ENCODE results near the gene CHRNB2. TPM values are rescaled to one million over a fixed set of nuclear protein-coding genes. Genes with fewer than 3 reads are reported as not detected.

The CHRNB2 gene
- total and polyA plus RNA-seq, 9 of the 15 experiments (the other 6 are each of a cell fraction or from before 2014, with no cell fraction given): 0.01 TPM; not detected in 8

DNA sequence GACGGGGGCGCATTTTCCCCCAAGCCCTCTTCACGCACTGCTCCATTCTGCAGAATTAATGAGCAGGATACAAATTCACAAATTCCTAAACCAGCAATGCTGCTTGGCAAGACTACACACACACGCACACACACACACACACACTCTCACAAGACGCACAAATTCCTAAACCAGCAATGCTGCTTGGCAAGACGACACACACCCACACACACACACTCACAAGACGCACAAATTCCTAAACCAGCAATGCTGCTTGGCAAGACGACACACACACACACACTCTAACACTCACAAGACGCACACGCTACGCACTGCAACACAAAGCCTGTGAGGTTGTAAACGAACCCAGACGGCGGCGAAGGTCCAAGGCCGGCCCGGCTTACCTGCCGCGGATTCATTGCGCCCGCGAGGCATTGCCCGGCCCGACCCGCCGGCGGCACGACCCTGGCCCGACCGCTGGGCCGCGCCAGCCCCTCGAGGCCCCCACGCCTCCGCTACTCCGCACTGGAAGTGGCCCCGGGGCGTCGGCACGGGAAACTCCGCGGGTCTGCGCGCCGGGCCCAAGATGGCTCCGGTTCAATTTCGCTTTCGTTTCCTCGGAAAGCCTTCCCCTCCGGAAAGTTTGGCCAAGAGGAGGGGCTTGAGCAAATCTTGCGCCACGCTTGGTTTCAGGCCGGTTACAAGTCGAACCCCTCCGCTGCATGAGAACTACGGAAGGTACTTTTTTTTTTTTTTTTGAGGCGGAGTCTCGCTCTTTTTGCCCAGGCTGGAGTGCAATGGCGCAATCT lies 40.2 kb downstream of the CHRNB2 start, which contains the start of gene ADAR (continued):
- TF ChIP-seq FOS (IDR thresholded peaks at IDR 0.05; ENCODE audit: extremely low read depth, insufficient read length): no peak
- TF ChIP-seq XRCC4 (IDR thresholded peaks at IDR 0.05; ENCODE audit: extremely low read depth, insufficient read depth, insufficient read length): no peak
- TF ChIP-seq, protein P1, sequence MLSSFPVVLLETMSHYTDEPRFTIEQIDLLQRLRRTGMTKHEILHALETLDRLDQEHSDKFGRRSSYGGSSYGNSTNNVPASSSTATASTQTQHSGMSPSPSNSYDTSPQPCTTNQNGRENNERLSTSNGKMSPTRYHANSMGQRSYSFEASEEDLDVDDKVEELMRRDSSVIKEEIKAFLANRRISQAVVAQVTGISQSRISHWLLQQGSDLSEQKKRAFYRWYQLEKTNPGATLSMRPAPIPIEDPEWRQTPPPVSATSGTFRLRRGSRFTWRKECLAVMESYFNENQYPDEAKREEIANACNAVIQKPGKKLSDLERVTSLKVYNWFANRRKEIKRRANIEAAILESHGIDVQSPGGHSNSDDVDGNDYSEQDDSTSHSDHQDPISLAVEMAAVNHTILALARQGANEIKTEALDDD (IDR thresholded peaks at IDR 0.05): no peak
- TF ChIP-seq BRF1 (IDR thresholded peaks at IDR 0.05; ENCODE audit: borderline replicate concordance, extremely low read depth, insufficient read length): no peak
- no peak for TF ChIP-seq RAD21 (CRISPR knock-in tag; conservative IDR thresholded peaks at IDR 0.05 in 1 of 2, IDR thresholded peaks at IDR 0.05 in 1 of 2)
- TF ChIP-seq TEAD2 (tag; IDR thresholded peaks at IDR 0.05): no peak
- TF ChIP-seq NR2C1 (IDR thresholded peaks at IDR 0.05): no peak
- no peak for TF ChIP-seq NR2C1 (tag; IDR thresholded peaks at IDR 0.05)
- no peak; the same call in 1 of the 2 replicates for TF ChIP-seq SIN3B (IDR thresholded peaks at IDR 0.05; ENCODE audit: low read depth)
- no peak for TF ChIP-seq LEF1 (IDR thresholded peaks at IDR 0.05)
- no peak for TF ChIP-seq GTF2F1 (IDR thresholded peaks at IDR 0.05; ENCODE audit: low read depth, low read length)
- TF ChIP-seq SP2 (IDR thresholded peaks at IDR 0.05; ENCODE audit: extremely low read depth, low read depth, low read length, poor library complexity, severe bottlenecking): no peak
- TF ChIP-seq, protein P2, sequence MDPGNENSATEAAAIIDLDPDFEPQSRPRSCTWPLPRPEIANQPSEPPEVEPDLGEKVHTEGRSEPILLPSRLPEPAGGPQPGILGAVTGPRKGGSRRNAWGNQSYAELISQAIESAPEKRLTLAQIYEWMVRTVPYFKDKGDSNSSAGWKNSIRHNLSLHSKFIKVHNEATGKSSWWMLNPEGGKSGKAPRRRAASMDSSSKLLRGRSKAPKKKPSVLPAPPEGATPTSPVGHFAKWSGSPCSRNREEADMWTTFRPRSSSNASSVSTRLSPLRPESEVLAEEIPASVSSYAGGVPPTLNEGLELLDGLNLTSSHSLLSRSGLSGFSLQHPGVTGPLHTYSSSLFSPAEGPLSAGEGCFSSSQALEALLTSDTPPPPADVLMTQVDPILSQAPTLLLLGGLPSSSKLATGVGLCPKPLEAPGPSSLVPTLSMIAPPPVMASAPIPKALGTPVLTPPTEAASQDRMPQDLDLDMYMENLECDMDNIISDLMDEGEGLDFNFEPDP (CRISPR knock-in tag; IDR thresholded peaks at IDR 0.05): no peak
- 0 out of 2 replicates have a peak, but pooled peaks have one; percentile 24 for TF ChIP-seq EP300 (IDR thresholded peaks at IDR 0.05; ENCODE audit: low read length)
- TF ChIP-seq, protein P3, sequence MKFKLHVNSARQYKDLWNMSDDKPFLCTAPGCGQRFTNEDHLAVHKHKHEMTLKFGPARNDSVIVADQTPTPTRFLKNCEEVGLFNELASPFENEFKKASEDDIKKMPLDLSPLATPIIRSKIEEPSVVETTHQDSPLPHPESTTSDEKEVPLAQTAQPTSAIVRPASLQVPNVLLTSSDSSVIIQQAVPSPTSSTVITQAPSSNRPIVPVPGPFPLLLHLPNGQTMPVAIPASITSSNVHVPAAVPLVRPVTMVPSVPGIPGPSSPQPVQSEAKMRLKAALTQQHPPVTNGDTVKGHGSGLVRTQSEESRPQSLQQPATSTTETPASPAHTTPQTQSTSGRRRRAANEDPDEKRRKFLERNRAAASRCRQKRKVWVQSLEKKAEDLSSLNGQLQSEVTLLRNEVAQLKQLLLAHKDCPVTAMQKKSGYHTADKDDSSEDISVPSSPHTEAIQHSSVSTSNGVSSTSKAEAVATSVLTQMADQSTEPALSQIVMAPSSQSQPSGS (CRISPR knock-in tag; IDR thresholded peaks at IDR 0.05): no peak
- TF ChIP-seq, protein P4, sequence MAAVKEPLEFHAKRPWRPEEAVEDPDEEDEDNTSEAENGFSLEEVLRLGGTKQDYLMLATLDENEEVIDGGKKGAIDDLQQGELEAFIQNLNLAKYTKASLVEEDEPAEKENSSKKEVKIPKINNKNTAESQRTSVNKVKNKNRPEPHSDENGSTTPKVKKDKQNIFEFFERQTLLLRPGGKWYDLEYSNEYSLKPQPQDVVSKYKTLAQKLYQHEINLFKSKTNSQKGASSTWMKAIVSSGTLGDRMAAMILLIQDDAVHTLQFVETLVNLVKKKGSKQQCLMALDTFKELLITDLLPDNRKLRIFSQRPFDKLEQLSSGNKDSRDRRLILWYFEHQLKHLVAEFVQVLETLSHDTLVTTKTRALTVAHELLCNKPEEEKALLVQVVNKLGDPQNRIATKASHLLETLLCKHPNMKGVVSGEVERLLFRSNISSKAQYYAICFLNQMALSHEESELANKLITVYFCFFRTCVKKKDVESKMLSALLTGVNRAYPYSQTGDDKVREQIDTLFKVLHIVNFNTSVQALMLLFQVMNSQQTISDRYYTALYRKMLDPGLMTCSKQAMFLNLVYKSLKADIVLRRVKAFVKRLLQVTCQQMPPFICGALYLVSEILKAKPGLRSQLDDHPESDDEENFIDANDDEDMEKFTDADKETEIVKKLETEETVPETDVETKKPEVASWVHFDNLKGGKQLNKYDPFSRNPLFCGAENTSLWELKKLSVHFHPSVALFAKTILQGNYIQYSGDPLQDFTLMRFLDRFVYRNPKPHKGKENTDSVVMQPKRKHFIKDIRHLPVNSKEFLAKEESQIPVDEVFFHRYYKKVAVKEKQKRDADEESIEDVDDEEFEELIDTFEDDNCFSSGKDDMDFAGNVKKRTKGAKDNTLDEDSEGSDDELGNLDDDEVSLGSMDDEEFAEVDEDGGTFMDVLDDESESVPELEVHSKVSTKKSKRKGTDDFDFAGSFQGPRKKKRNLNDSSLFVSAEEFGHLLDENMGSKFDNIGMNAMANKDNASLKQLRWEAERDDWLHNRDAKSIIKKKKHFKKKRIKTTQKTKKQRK (IDR thresholded peaks at IDR 0.05; ENCODE audit: borderline replicate concordance, low read depth, low read length): no peak
- no peak for TF ChIP-seq ELF2 (CRISPR knock-in tag; IDR thresholded peaks at IDR 0.05)
- TF ChIP-seq BDP1 (IDR thresholded peaks at IDR 0.05; ENCODE audit: insufficient read depth, insufficient read length): no peak
- TF ChIP-seq, protein P5, sequence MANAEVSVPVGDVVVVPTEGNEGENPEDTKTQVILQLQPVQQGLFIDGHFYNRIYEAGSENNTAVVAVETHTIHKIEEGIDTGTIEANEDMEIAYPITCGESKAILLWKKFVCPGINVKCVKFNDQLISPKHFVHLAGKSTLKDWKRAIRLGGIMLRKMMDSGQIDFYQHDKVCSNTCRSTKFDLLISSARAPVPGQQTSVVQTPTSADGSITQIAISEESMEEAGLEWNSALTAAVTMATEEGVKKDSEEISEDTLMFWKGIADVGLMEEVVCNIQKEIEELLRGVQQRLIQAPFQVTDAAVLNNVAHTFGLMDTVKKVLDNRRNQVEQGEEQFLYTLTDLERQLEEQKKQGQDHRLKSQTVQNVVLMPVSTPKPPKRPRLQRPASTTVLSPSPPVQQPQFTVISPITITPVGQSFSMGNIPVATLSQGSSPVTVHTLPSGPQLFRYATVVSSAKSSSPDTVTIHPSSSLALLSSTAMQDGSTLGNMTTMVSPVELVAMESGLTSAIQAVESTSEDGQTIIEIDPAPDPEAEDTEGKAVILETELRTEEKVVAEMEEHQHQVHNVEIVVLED (CRISPR knock-in tag; IDR thresholded peaks at IDR 0.05): no peak
